NCI-H2196 (cell line): ENCODE data around the gene LRP1B.
A peak's percentile ranks its signal among the peaks of the same experiment; 100 is the strongest.

Experiments
- DNase-seq: peaks from one replicate; lab custom pipeline; 2025; ENCODE audit not compliant: unreplicated experiment; lab: John Stamatoyannopoulos, UW

LRP1B gene

GRCh38 chr2:142131010-142131669, at the start of gene LRP1B:
Gene LRP1B, minus strand, starts transcription at chr2:142131016. Its CDS starts 287 bp downstream, at chr2:142130729.
- DNase-seq = no peak

- DNase-seq = no peak
These were observed 48.9 kb upstream of the LRP1B start for GRCh38 chr2:142179686-142180085.

DNA sequence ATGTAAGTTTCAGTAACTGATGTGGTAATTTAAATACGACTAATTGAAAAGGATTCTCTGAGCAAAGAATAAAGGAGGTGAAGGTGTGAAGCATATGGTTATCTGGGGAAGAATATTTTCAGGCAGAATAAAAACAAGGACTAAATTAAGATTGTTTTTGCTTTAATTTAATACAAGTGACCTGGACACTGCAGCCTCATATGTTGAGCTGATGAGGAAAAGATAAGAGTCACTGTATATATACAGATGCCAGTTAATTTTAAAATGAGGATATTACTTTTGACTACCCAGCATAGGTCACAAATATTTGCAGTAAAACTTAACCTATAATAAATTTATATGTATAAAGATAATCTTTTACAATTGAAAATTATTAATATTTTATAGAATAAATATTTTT, 47.8 kb upstream of the LRP1B start:
- DNase-seq = no peak

- DNase-seq = no peak
These were observed 46.1 kb upstream of the LRP1B start for GRCh38 chr2:142176941-142177340.

- DNase-seq = no peak
These were observed 45.1 kb upstream of the LRP1B start for GRCh38 chr2:142175813-142176338.

GRCh38 chr2:142174176-142174575, 43.4 kb upstream of the LRP1B start:
- DNase-seq = no peak

DNA sequence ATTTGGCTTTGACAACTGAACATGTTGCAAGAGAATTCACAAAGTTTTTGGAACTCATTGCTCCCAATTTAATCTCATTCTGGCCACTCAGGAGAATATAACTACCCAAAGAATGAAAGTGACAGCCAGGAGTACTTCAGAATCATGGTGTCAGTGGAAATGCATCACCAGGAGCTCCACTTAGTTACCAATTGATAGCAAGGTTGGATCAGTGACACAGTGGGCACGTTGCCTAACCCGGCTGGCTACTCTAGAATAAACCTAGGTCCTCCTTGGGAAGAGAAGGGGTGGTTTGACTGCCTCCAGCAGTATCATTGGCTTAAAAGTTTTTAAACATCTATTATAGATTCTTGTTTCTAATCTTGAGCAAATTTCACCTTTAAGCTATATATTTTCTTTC, 40.0 kb upstream of the LRP1B start:
- no peak for DNase-seq

DNA sequence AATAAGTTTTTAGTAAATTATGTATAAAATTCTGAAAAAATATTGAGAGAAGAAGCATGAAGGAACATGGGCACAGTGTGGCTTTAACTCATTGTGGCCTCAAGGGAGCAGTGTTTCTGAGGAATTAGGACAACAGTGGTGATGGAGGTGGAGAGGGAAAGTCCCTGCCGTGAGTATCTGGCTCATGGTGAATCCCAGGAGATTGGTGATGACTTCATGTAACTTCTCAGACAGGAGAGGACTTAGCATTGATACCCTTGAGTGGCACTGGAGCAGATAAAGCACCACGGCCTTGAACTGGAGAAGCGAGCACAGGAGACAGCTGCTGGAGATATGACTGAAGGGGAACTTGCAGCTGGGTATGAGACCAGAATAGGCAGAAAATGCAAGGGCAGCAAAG, 35.0 kb upstream of the LRP1B start:
- DNase-seq = no peak

DNA sequence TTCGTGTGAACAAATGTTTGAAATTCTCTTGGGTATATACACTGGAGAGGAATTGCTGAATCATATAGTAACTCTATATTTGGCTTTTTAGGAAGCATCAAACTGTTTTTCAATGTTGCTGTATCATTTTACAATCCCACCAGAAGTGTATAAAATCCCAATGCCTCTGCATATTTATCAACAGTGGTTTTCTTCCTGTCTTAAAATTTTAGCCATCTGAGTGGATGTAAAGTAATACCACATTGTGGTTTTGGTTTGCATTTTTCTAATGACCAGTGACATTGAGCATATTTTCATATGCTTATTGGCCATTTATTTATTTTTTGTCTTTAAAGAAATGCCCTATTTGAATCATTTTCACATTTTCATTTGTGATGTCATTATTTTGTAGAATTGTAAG, 22.8 kb upstream of the LRP1B start:
- DNase-seq = no peak

GRCh38 chr2:142150453-142150852, 19.6 kb upstream of the LRP1B start:
- DNase-seq = no peak

DNA sequence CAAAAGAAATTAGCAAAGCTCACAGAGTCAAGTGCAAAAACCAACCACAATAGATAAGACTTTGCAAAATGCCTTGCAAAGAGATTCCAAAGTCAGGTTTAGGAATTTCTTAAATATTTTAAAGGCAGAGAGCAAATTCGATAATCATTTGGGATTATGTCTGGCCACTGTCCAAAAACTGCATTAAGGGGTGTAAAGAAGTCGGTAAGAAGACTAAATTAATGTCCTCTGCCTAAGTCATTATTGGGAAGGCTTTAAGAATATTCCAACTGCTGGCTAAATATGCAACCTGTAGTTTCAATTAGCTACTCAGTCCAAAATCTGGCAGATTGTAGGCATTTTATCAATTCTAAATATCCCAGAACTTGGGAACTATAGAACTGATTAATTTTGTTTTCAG, 13.7 kb upstream of the LRP1B start:
- DNase-seq = no peak

DNA sequence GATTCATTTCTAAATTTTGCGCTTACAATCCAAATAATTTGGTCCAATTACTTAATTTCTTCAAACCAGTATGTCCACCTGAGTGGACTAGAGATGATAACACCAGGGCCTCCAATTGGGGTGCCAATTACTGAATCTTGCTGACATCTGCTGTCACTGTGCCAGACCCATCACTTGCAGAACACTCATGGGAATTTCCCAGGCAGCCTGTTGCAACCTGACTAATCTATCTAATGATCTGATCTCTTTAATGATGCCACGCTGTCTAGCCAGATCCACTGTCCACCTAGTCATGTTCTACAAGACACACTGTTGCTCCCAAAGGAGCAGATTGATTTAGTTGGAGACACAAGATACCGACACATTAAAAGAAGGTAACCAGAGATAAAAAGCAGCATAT, 11.8 kb upstream of the LRP1B start:
- no peak for DNase-seq

- DNase-seq = peak; percentile 12
These were observed 9.6 kb upstream of the LRP1B start for GRCh38 chr2:142140434-142140845.

GRCh38 chr2:142139384-142139783, 8.6 kb upstream of the LRP1B start:
- no peak for DNase-seq

DNA sequence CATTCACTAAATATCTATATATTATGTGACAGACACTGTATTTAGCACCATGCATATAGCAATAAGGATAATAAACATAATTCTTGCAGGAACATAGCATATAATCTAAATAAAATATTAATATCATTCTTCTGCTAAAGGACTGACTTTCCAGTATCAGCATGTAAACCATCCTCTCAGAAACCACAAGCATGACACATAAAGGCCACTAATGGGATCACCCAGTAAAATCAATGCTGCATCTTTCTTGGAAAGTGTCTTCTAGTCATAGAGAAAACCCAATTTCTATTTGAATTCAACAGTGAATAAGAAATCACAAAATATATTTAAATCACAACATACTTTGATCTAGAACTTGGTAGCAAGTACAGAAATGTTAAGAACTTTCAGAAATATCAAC, 5.8 kb upstream of the LRP1B start:
- DNase-seq = no peak

DNA sequence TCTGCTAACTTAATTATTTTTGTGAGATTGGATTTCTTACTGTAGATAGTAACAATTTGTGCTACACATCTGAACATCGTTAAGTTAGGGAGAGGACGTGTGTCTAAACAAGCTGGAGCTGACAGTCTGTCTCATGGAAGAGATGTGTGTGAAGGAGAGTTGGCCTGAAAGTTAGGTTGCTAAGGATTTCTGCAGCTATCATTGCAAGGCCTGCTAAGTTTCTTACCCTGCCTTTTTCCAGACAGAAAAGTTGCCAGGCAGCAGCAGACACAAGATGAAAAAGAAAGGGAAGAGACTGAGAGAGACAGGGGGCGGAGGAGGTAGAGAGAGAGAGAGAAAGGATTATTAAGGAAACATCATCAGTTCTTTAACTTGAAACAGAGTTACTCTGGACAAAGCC, 4.1 kb upstream of the LRP1B start:
- DNase-seq = no peak

GRCh38 chr2:142130111-142131009, 456 bp downstream of the LRP1B start:
- DNase-seq = no peak

DNA sequence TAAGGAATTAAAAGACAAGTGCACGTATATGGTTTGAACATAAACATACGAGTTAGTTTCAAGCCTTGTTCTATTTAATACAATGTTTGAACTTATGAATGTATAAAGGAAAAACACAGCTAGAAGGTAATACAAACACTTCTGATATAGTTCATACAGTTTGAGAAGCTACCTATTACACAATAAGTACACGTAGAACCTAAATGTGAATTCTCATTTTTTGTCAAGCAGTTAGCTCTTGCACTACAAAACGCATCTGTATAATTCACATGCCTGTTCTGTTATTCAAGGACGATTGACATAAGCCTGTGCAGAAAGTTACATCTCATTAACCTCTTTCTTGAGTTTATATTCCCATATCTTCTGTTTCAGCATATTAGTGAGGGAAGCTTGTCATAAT, 2.7 kb downstream of the LRP1B start:
- no peak for DNase-seq

DNA sequence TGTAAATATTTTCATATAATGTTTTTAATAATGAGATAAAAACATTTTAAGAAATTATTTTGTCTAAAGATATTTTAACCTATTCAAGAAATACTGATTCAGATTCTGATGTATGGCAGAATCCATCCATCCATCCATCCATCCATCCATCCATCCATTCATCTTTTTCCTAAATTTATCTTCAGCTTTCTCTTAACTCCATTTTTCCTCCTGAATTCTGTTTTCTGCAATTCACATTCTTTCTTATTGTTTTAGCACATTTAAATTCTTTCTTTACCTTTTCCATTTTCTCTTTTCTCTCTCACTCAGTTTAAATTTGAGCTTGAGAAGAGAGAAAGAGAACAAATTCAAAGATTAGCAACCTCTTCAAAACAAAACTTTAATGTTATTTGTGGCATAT, 3.6 kb downstream of the LRP1B start:
- DNase-seq = no peak

GRCh38 chr2:142124706-142125105, 6.1 kb downstream of the LRP1B start:
- DNase-seq = no peak

DNA sequence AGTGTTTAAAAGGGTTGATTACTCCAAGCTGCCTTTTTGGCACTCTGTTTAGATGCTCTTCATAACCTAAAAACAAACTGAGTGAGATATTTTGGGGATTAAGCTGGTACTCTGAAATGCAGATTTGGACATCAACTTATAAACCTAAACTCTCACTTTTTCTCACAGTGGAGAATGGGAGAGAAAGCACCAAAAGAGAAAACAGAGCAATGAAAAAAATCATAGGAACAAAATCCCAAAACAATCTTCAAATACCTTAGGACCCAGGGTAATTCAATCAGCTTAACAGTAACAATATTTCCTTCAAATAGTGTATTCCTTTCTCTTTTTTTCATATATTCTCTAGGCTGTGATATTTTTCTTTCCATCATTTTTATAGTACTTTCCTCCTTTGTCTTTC, 11.5 kb downstream of the LRP1B start:
- no peak for DNase-seq

DNA sequence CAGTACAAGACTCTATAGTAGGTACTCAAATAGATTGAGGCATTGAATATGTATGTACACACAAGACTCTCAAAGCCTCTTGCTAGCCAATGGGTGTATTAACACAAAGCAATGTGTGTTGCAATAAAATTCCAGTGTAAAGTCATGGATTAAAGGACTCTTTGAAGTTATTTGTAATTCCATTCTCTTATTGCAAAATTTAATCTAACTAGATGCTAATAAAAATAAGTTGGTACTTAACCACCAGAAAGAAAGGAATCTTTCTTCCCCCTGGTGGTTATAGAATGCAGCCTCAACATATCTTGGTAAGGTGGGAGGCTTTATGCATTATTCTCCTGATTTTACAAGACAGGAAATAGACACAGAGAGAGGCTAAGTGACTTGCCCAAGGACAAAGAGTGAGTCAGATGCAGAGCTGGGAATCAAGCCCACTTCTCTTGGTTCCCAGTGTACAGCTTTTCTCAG, 18.0 kb downstream of the LRP1B start:
- DNase-seq = no peak
